Progenitor cell of endocrine pancreas (in vitro differentiated cells): Measurements from ENCODE around the gene ACTN2. TPM values are rescaled to one million over a fixed set of nuclear protein-coding genes. Genes with fewer than 3 reads are reported as not detected.

Source experiments
- DNase-seq: peaks from one replicate; pipeline ENCODE4 v3.0.0; 2021; ENCODE audit warnings: low spot score; ENCODE audit not compliant: unreplicated experiment
- H3K27ac Mint-ChIP-seq: 2 replicates; pipeline ENCODE4 v1.8.0; 2021; ENCODE audit warnings: mild to moderate bottlenecking, moderate library complexity, mixed read lengths
- H3K27me3 Mint-ChIP-seq: 2 replicates; pipeline ENCODE4 v1.8.0; 2021; ENCODE audit warnings: mixed read lengths
- H3K36me3 Mint-ChIP-seq: 2 replicates; pipeline ENCODE4 v1.8.0; 2022; ENCODE audit warnings: mixed read lengths; ENCODE audit not compliant: insufficient read depth
- H3K4me1 Mint-ChIP-seq: 2 replicates; pipeline ENCODE4 v1.8.0; 2021; ENCODE audit warnings: low read depth, mixed read lengths
- H3K4me3 Mint-ChIP-seq: 2 replicates; pipeline ENCODE4 v1.8.0; 2021; ENCODE audit warnings: low read depth, mild to moderate bottlenecking, moderate library complexity, mixed read lengths
- H3K9me3 Mint-ChIP-seq: 2 replicates; pipeline ENCODE4 v1.8.0; 2021; ENCODE audit warnings: low read depth, mixed read lengths
- CTCF ChIP-seq: fragments of 200-600 bp; sonication (generic); IDR thresholded peaks from one replicate; pipeline ENCODE4 v1.5.0; 2021; ENCODE audit warnings: antibody characterized with exemption, mild to moderate bottlenecking; ENCODE audit not compliant: unreplicated experiment
- total RNA-seq: library from RNA; stranded (reverse); gene quantifications from 2 replicates; pipeline ENCODE4 v1.2.1, GENCODE V29; 2021

Gene ACTN2
- total RNA-seq, 1 donor from 2014 or later, result 0.10 TPM

DNA sequence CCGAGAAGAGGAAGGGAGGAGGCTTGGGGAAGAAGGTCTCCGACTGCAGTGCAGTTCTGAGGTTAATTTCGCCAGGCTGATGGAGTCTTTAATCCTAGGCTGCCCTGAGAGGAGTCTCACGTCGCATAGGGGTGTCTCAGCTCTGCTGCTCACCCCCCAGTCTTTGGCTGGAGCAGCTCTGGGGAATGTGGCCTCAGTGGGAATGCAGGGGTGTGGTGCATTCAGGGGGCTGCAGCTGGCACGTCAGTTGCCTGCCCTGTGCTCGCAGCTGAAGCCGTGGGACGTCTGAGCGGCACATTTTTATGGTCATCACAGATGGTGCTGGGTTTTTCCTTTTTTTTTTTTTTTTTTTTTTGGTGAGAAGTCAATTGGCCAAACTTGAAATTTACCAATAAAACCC, 38.2 kb downstream of the ACTN2 start:
- DNase-seq, result no peak
- Mint-ChIP-seq H3K36me3 (no peaks in the 10 kb centered on the region), H3K4me1 (peaks cover 8% of the 10 kb centered on the region), H3K4me3 (no peak overlapping the region), H3K27me3 (peaks cover 61% of the 10 kb centered on the region), H3K9me3 (no peaks in the 10 kb centered on the region), H3K27ac (no peak overlapping the region)
- TF ChIP-seq CTCF, result no peak

DNA sequence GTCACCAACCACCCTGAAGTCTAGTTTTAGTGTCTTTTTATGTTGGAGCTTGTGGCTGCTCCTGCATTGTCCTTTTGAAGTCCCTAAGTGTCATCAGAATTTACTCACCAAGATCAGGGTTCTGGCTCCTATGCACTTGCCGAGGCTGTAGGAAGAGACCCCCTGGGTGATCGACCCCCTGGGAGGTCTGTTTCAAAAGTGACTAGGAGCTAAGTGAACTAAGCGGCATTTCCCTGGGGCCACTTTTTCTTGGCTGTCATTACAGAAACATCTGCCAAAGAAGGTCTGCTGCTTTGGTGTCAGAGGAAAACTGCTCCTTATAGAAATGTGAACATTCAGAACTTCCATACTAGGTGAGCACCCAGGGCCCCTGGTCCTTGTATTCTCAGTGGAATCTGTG, 39.4 kb downstream of the ACTN2 start:
- no peak for DNase-seq
- Mint-ChIP-seq H3K9me3 (no peaks in the 10 kb centered on the region), H3K4me1 (peaks cover 17% of the 10 kb centered on the region), H3K4me3 (no peak overlapping the region), H3K36me3 (no peaks in the 10 kb centered on the region), H3K27me3 (peaks cover 55% of the 10 kb centered on the region), H3K27ac (no peak overlapping the region)
- no peak for TF ChIP-seq CTCF

DNA sequence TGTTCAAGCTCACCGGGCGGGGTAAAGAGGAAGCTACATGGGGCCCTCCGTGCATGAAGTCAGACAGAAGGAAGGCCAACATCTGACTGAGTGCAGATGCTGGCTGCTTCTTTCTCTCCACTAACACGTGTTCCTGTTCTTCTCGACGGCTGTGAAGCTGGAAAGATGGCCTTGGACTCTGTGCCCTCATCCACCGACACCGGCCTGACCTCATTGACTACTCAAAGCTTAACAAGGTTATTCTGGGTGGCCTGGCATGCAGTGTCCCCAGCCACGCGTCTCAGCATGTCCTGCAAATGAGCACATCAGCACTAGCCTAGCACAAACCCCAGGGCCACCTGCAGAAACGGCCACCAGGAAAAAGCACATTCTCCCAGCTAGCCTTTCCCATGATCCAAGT, 41.2 kb downstream of the ACTN2 start:
- no peak overlapping the region for H3K4me3 Mint-ChIP-seq
- DNase-seq, result no peak
- TF ChIP-seq CTCF, result no peak
- no peak overlapping the region for H3K27ac Mint-ChIP-seq
- peaks cover 66% of the 10 kb centered on the region for H3K27me3 Mint-ChIP-seq
- peaks cover 22% of the 10 kb centered on the region for H3K4me1 Mint-ChIP-seq
- H3K36me3 Mint-ChIP-seq, result no peaks in the 10 kb centered on the region
- H3K9me3 Mint-ChIP-seq, result no peaks in the 10 kb centered on the region

DNA sequence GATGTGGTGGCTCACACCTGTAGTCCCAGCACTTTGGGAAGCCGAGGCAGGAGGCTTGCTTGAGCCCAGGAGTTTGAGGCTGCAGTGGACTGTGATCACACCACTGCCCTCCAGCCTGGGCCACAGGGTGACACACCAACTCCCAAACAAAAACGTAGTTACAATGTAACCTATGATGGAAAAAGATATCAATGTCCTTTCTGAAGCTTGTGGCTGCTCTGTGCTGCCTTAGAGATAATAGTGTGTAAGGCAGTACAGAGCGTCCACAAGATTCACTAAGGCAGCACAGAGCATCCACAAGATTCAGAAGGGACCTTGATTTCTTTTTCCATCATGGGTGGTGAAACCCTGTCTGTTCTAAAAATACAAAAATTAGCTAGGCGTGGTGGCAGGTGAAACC, 42.5 kb downstream of the ACTN2 start:
- Mint-ChIP-seq H3K9me3 (no peaks in the 10 kb centered on the region), H3K36me3 (no peaks in the 10 kb centered on the region), H3K27me3 (peaks cover 71% of the 10 kb centered on the region), H3K4me3 (peak overlapping the region; percentile 11), H3K4me1 (peaks cover 22% of the 10 kb centered on the region), H3K27ac (no peak overlapping the region)
- no peak for TF ChIP-seq CTCF
- no peak for DNase-seq

DNA sequence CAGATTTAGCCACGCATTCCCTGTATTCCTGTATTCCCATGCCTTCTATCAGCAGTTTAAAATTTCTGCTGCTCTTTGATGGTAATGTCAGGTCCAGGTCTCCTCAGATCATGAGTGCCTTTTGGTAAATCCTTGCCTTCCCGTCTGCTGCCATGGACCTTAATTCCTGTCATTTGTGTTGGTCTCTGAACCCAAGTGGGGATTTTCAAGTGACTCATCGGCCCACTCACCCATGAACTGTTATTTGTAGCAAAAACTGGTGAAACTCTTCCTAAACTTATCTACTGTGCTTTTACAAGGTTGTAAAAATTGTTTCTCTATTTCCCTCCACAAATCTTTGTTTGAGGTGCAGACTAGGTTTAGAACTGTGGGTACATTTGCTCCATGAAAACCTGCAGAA, 47.4 kb downstream of the ACTN2 start:
- H3K4me3 Mint-ChIP-seq, result no peak overlapping the region
- H3K36me3 Mint-ChIP-seq, result no peaks in the 10 kb centered on the region
- peaks cover 76% of the 10 kb centered on the region for H3K27me3 Mint-ChIP-seq
- no peaks in the 10 kb centered on the region for H3K9me3 Mint-ChIP-seq
- TF ChIP-seq CTCF, result no peak
- no peak for DNase-seq
- peaks cover 23% of the 10 kb centered on the region for H3K4me1 Mint-ChIP-seq
- H3K27ac Mint-ChIP-seq, result no peak overlapping the region
